IMR-90 (cell line): ENCODE results near the gene SLC22A7. TPM values are rescaled to one million over a fixed set of nuclear protein-coding genes. Genes with fewer than 3 reads are reported as not detected.

ENCODE experiments used
- ATAC-seq: fragments of 200-7000 bp; cut with Tn5 transposase; 2 replicates; pipeline ENCODE4 v1.9.1; 2020; ENCODE audit warnings: low read depth, mild to moderate bottlenecking, moderate library complexity
- BruUV-seq: library from RNA; stranded (reverse); fragments of 400-500 nt; replicated peaks from 2 replicates; lab custom pipeline; 2021; lab: Mats Ljungman, UMichigan
- CTCF ChIA-PET: fragments of 300-600 bp; formaldehyde crosslinking; extraction: SDS; loops from one replicate; lab custom pipeline; 2021; ENCODE audit warnings: antibody characterized with exemption; lab: Yijun Ruan, JAX
- POLR2A ChIA-PET: fragments of 300-600 bp; sonication (Branson Sonifier 250); formaldehyde crosslinking; loops from one replicate; lab custom pipeline; 2022; ENCODE audit warnings: antibody characterized with exemption; ENCODE audit not compliant: unreplicated experiment; lab: Charles Lee
- DNase-seq: peaks from one replicate; pipeline ENCODE4 v3.0.0; 2013
- H2AFZ ChIP-seq: replicated peaks from 2 replicates; pipeline ENCODE3; 2013; ENCODE audit warnings: low read length, mild to moderate bottlenecking; ENCODE audit not compliant: poor library complexity
- H2AK5ac ChIP-seq: 2 replicates; pipeline ENCODE4 v1.6.1; 2013; ENCODE audit warnings: low read depth, low read length, inconsistent platforms
- H2AK9ac ChIP-seq: replicated peaks from 2 replicates; pipeline ENCODE3; 2013; ENCODE audit warnings: mild to moderate bottlenecking, low read depth, low read length, moderate library complexity; ENCODE audit not compliant: poor library complexity
- H2BK120ac ChIP-seq: 2 replicates; pipeline ENCODE4 v1.6.1; 2013; ENCODE audit warnings: low read depth, low read length, inconsistent platforms
- H2BK15ac ChIP-seq: 3 replicates; pipeline ENCODE4 v1.6.1; 2013; ENCODE audit warnings: low read depth, low read length, inconsistent platforms
- H2BK20ac ChIP-seq: 2 replicates; pipeline ENCODE4 v1.6.1; 2013; ENCODE audit warnings: low read depth, mild to moderate bottlenecking, inconsistent platforms, low read length, moderate library complexity
- H2BK5ac ChIP-seq: 2 replicates; pipeline ENCODE4 v1.6.1; 2013; ENCODE audit warnings: mild to moderate bottlenecking, low read depth, low read length, inconsistent platforms; ENCODE audit not compliant: poor library complexity, severe bottlenecking
- H3K14ac ChIP-seq: replicated peaks from 2 replicates; pipeline ENCODE4 v1.6.1; 2013; ENCODE audit warnings: low read depth, low read length, inconsistent platforms
- H3K18ac ChIP-seq: 2 replicates; pipeline ENCODE4 v1.6.1; 2013; ENCODE audit warnings: low read depth, low read length, control low read depth
- H3K23ac ChIP-seq: 2 replicates; pipeline ENCODE4 v1.6.1; 2013; ENCODE audit warnings: low read depth, low read length, inconsistent platforms
- H3K27ac ChIP-seq: 2 replicates; pipeline ENCODE4 v1.5.1; 2013; ENCODE audit warnings: mild to moderate bottlenecking, control low read depth, low read length; ENCODE audit not compliant: insufficient read depth
- H3K27me3 ChIP-seq: 2 replicates; pipeline ENCODE4 v1.6.1; 2013; ENCODE audit warnings: low read length; ENCODE audit not compliant: control insufficient read depth, insufficient read depth
- H3K36me3 ChIP-seq: 2 replicates; pipeline ENCODE4 v1.6.1; 2013; ENCODE audit warnings: low read length, mixed read lengths; ENCODE audit not compliant: control insufficient read depth, insufficient read depth
- H3K4ac ChIP-seq: 2 replicates; pipeline ENCODE4 v1.6.1; 2013; ENCODE audit warnings: low read depth, low read length, inconsistent platforms
- H3K4me1 ChIP-seq: 2 replicates; pipeline ENCODE4 v1.6.1; 2013; ENCODE audit warnings: low read length, mixed read lengths; ENCODE audit not compliant: control insufficient read depth, insufficient read depth
- H3K4me2 ChIP-seq: 2 replicates; pipeline ENCODE4 v1.6.1; 2013; ENCODE audit warnings: low read depth, mild to moderate bottlenecking, control low read depth, low read length, moderate library complexity
- H3K4me3 ChIP-seq: 2 replicates; pipeline ENCODE4 v1.5.1; 2013; ENCODE audit warnings: low read depth, mild to moderate bottlenecking, control low read depth, low read length, moderate library complexity; ENCODE audit not compliant: insufficient read depth
- H3K56ac ChIP-seq: 2 replicates; pipeline ENCODE4 v1.6.1; 2013; ENCODE audit warnings: low read length, inconsistent platforms; ENCODE audit not compliant: insufficient read depth; ENCODE audit errors: extremely low read depth
- H3K79me1 ChIP-seq, 2 experiments: 2 replicates each; pipeline ENCODE4 v1.6.1; 2013; ENCODE audit warnings: low read length in 2 of 2, inconsistent platforms in 1 of 2, low read depth in 1 of 2
- H3K9ac ChIP-seq: 2 replicates; pipeline ENCODE4 v1.6.1; 2013; ENCODE audit warnings: low read depth, low read length, control low read depth
- H3K9me1 ChIP-seq: 2 replicates; pipeline ENCODE4 v1.6.1; 2013; ENCODE audit warnings: low read length, inconsistent platforms; ENCODE audit not compliant: insufficient read depth
- H3K9me3 ChIP-seq: 2 replicates; pipeline ENCODE4 v1.6.1; 2013; ENCODE audit warnings: low read length; ENCODE audit not compliant: control insufficient read depth, insufficient read depth
- H4K20me1 ChIP-seq: 2 replicates; pipeline ENCODE4 v1.6.1; 2013; ENCODE audit warnings: low read length, inconsistent platforms; ENCODE audit not compliant: insufficient read depth
- H4K5ac ChIP-seq: 2 replicates; pipeline ENCODE4 v1.6.1; 2013; ENCODE audit warnings: mild to moderate bottlenecking, low read depth, low read length, control low read depth
- H4K8ac ChIP-seq, 2 experiments: 2 replicates each; pipeline ENCODE4 v1.6.1; 2013; ENCODE audit warnings: low read depth in 2 of 2, low read length in 2 of 2, control low read depth in 1 of 2, inconsistent platforms in 1 of 2
- H4K91ac ChIP-seq: 2 replicates; pipeline ENCODE4 v1.6.1; 2013; ENCODE audit warnings: low read depth, low read length, inconsistent platforms; ENCODE audit not compliant: insufficient read depth
- BHLHE40 ChIP-seq: fragments of 150-350 bp; IDR thresholded peaks from 2 replicates; pipeline ENCODE4 v1.6.1; 2016; ENCODE audit warnings: mild to moderate bottlenecking, low read depth, low read length
- CEBPB ChIP-seq: IDR thresholded peaks from 2 replicates; pipeline ENCODE4 v1.6.1; 2012; ENCODE audit warnings: low read depth, low read length, improper control_type of control experiment
- CTCF ChIP-seq: conservative IDR thresholded peaks from 2 replicates; pipeline ENCODE4 v1.5.1; 2012; ENCODE audit warnings: mild to moderate bottlenecking, low read depth, low read length, improper control_type of control experiment
- ELK1 ChIP-seq: fragments of 150-350 bp; IDR thresholded peaks from 2 replicates; pipeline ENCODE4 v1.6.1; 2016; ENCODE audit warnings: low read depth, mild to moderate bottlenecking, low read length, moderate library complexity, borderline replicate concordance
- MXI1 ChIP-seq: IDR thresholded peaks from 2 replicates; pipeline ENCODE4 v1.6.1; 2012; ENCODE audit warnings: low read depth, mild to moderate bottlenecking, low read length, moderate library complexity, borderline replicate concordance
- POLR2A ChIP-seq: IDR thresholded peaks from 2 replicates; pipeline ENCODE4 v1.6.1; 2012; ENCODE audit warnings: mild to moderate bottlenecking, low read depth, low read length
- SMC3 ChIP-seq: fragments of 150-350 bp; IDR thresholded peaks from 2 replicates; pipeline ENCODE4 v1.6.1; 2016; ENCODE audit warnings: low read depth, mild to moderate bottlenecking, antibody characterized with exemption, low read length, moderate library complexity
- USF2 ChIP-seq: fragments of 150-350 bp; IDR thresholded peaks from 2 replicates; pipeline ENCODE4 v1.6.1; 2017; ENCODE audit warnings: mild to moderate bottlenecking, antibody characterized with exemption, low read length, low read depth
- WGBS, 2 experiments: methylation state at CpG; one replicate each; pipeline versions ENCODE4 v1.1.5 to v1.1.7; 2013; ENCODE audit warnings: missing lambda C conversion rate in 2 of 2; ENCODE audit not compliant: insufficient read length in 1 of 2; ENCODE audit errors: extremely low coverage in 2 of 2; 5-methylcytosine and 5-hydroxymethylcytosine counted together
- dilution Hi-C: fragments of 300-500 bp; cut with HindIII; formaldehyde crosslinking; loops from one replicate; pipeline ENCODE4 v1.14.3; 2018; ENCODE audit warnings: low sequenced_read_pairs; ENCODE audit not compliant: unreplicated experiment
- in situ Hi-C: fragments of 300-500 bp; cut with MboI; formaldehyde crosslinking; loops from 3 replicates; pipeline ENCODE4 v1.14.3; 2019; ENCODE audit warnings: low sequenced_read_pairs, inconsistent platforms, mixed read lengths
- intact Hi-C: fragments of 100-400 bp; cut with micrococcal nuclease; formaldehyde crosslinking; loops from 2 replicates; pipeline ENCODE4 v1.10.0; 2022
- polyA plus RNA-seq, 3 experiments: library from polyadenylated mRNA; depleted of rRNA; stranded (reverse); fragments of >200 nt; gene quantifications; 2 replicates each; pipeline ENCODE4 v1.2.3, GENCODE V29; 2012; ENCODE audit warnings: low replicate concordance in 1 of 3
- total RNA-seq: library from RNA; depleted of rRNA; stranded (reverse); fragments of >200 nt; gene quantifications from 2 replicates; pipeline ENCODE4 v1.2.3, GENCODE V29; 2012

The SLC22A7 gene
- total and polyA plus RNA-seq, 2 of the 4 experiments (the other 2 are of a cell fraction): not detected

- Histone ChIP-seq H4K5ac (no peak overlapping the region), H2AK5ac (no peak overlapping the region), H4K91ac (no peak overlapping the region), H3K27me3 (peaks cover 48% of the 10 kb centered on the region), H3K36me3 (no peaks in the 10 kb centered on the region), H2BK120ac (no peak overlapping the region), H3K79me1 (no peaks in the 10 kb centered on the region), H3K56ac (no peak overlapping the region), H3K4me1 (no peaks in the 10 kb centered on the region; the same call in 1 of the 2 replicates), H2BK5ac (no peak overlapping the region), H3K9me3 (no peaks in the 10 kb centered on the region), H3K4me3 (no peak overlapping the region), H3K14ac (no peak overlapping the region), H3K9ac (no peak overlapping the region), H4K20me1 (no peaks in the 10 kb centered on the region; the same call in 1 of the 2 replicates), H2BK20ac (no peak overlapping the region), H3K4ac (no peak overlapping the region), H2BK15ac (no peak overlapping the region), H3K18ac (no peak overlapping the region), H3K4me2 (no peak overlapping the region), H3K9me1 (no peaks in the 10 kb centered on the region), H3K27ac (no peak overlapping the region), H3K23ac (no peak overlapping the region), H2AFZ (no peak overlapping the region), H4K8ac (no peak overlapping the region), H2AK9ac (no peak overlapping the region)
- WGBS, 2 experiments: no CpG with 5 or more reads among the region's 7 CpGs
- in situ Hi-C loops (no loop called here), intact Hi-C loops (no loop called here), dilution Hi-C loops (no loop called here)
- BruUV-seq: no TSS peak
- CTCF ChIA-PET: no interaction called here
- ATAC-seq: no peak
- POLR2A ChIA-PET: no interaction called here
- TF ChIP-seq USF2 (no peak), BHLHE40 (no peak), CTCF (no peak), ELK1 (no peak), POLR2A (no peak), MXI1 (no peak), CEBPB (no peak), SMC3 (no peak)
- DNase-seq: no peak
These were observed 8.0 kb downstream of the SLC22A7 start for GRCh38 chr6:43306086-43306485.
